Effector memory CD4-positive, alpha-beta T cell (primary cell): ENCODE results near the gene ZNF804A.

Experiments
- DNase-seq, 3 donors: peaks; one replicate each; pipeline ENCODE4 v3.0.0-alpha.2; 2020
- H3K27ac ChIP-seq: 2 replicates; pipeline ENCODE4 v1.7.0; 2013; ENCODE audit warnings: mild to moderate bottlenecking, low read length, moderate library complexity; ENCODE audit not compliant: insufficient read depth, poor library complexity, severe bottlenecking
- H3K27me3 ChIP-seq: replicated peaks from 2 replicates; pipeline ENCODE4 v1.7.0; 2013; ENCODE audit warnings: mild to moderate bottlenecking, low read length; ENCODE audit not compliant: insufficient read depth, control insufficient read depth, poor library complexity, severe bottlenecking
- H3K36me3 ChIP-seq: 2 replicates; pipeline ENCODE4 v1.7.0; 2013; ENCODE audit warnings: mild to moderate bottlenecking, low read length, moderate library complexity; ENCODE audit not compliant: control insufficient read depth, insufficient read depth
- H3K4me1 ChIP-seq: 2 replicates; pipeline ENCODE4 v1.7.0; 2013; ENCODE audit warnings: low read length, mild to moderate bottlenecking; ENCODE audit not compliant: control insufficient read depth, insufficient read depth, poor library complexity, severe bottlenecking
- H3K4me3 ChIP-seq: 2 replicates; pipeline ENCODE4 v1.7.0; 2013; ENCODE audit warnings: low read length, low read depth, mild to moderate bottlenecking; ENCODE audit not compliant: insufficient read depth, poor library complexity, severe bottlenecking
- H3K9me3 ChIP-seq: 2 replicates; pipeline ENCODE4 v1.7.0; 2013; ENCODE audit warnings: mild to moderate bottlenecking, low read length, moderate library complexity; ENCODE audit not compliant: control insufficient read depth
- total RNA-seq, 3 donors: gene quantifications; one replicate each; lab custom pipeline; 2026; lab: John Stamatoyannopoulos, UW

Gene ZNF804A
- total RNA-seq = 0 to 0.19 (median 0) reads per million in 3 donors

DNA sequence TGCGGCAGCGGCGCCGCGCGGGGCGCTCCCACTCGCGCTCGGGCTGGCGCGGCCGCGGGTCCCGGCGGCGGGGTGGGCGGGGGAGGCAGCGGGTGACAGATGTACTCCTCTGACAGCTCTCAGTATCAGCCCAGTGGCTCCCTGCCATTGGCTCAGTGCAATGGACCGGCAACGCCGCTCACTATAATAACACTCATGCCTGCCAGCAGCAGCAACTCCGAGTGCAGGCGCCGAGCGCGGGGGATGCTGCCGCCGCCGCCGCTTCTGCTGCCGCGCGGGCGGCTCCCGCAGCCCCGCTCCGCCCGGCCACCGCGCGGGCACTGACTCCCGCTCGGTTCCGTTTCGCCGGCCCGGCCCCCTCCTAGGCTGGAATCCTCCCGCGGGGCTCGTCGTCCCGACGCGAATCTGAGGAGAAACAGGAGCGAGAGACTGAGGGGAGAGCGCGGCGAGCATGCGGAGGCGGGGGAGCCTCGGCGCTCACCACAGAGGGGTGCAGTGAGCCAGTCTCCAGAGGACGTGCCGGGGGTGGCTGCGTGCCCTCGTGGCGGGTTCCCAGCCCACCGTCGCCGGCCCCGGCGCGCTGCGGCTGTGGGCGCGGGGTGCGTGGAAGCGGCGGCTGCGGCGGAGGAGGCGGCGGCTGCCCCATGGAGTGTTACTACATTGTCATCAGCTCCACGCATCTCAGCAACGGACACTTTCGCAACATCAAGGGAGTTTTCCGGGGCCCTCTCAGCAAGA lies at the start of gene ZNF804A:
TSS of gene ZNF804A (plus strand) at position 214 of the 738 bp plus-strand sequence. CDS start at position 645, 431 bp downstream.
- no peak within 1 kb of the TSS for H3K27ac ChIP-seq
- DNase-seq = no peak
- no peak within 1 kb of the TSS for H3K4me3 ChIP-seq
- no peaks in the 10 kb centered on the region for H3K4me1 ChIP-seq
- H3K36me3 ChIP-seq = no peaks in the 10 kb centered on the region
- H3K9me3 ChIP-seq = no peaks in the 10 kb centered on the region
- peaks cover 8% of the 10 kb centered on the region for H3K27me3 ChIP-seq

DNA sequence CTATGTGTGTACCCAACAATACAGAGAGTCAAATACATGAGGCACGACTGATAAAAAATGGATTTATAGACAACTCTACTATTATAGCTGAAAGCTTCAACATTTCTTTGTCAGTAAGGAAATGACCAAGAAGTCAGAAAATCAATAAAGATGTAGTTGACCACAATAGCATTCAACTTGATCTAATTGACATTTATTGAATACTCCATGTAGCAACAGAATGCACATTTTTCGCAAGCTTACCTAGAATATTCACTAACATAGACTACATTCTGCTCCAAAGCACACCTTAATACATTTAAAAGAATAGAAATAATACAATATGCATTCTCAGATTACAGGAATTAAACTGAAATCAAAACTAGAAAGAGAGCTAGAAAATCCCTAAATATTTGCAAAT lies 49.2 kb upstream of the ZNF804A start:
- no peaks in the 10 kb centered on the region for H3K4me1 ChIP-seq
- H3K4me3 ChIP-seq = no peak overlapping the region
- no peaks in the 10 kb centered on the region for H3K36me3 ChIP-seq
- no peak overlapping the region for H3K27ac ChIP-seq
- DNase-seq = no peak
- H3K27me3 ChIP-seq = no peaks in the 10 kb centered on the region
- no peaks in the 10 kb centered on the region for H3K9me3 ChIP-seq

DNA sequence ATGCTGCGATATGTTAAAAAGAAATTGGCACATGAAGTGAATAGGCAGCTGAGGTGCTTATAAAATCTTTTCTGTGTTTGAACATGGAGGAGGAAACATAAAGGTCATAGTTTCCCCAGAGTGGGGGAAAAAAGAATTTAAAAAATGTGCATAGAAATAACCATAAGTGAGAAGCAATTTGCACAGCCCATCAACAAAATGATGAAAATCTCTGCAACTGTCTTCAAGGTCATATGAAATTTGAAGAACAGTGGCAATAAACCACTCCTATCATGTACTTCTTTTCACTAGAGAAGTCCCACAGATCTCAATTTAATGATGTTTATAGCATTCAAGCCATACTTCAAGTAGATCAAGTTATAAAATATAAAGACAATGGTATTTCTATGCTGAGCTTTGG lies 46.7 kb upstream of the ZNF804A start:
- Histone ChIP-seq H3K9me3 (no peaks in the 10 kb centered on the region), H3K4me3 (no peak overlapping the region), H3K27me3 (no peaks in the 10 kb centered on the region), H3K27ac (no peak overlapping the region), H3K36me3 (no peaks in the 10 kb centered on the region), H3K4me1 (no peaks in the 10 kb centered on the region)
- DNase-seq = no peak

DNA sequence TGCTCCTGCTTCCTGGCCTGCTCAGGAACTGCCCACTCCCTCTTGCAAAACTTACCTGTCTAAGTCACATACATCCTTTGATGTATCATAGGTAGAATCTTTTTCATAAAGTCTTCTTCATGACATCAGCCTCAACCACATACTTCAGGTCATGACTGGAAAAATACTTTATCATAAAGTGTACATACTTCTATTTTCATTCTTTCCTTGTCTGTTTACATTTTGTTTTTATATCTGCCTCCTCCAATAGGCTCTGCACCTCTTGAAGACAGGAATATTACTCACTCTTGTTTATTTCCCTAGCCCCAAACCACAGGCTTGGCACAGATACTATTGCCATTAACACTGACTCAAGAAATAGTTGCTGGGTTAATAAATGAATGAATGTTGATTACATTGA lies 43.6 kb upstream of the ZNF804A start:
- no peaks in the 10 kb centered on the region for H3K36me3 ChIP-seq
- no peak overlapping the region for H3K27ac ChIP-seq
- H3K9me3 ChIP-seq = no peaks in the 10 kb centered on the region
- no peak for DNase-seq
- no peaks in the 10 kb centered on the region for H3K4me1 ChIP-seq
- H3K4me3 ChIP-seq = no peak overlapping the region
- no peaks in the 10 kb centered on the region for H3K27me3 ChIP-seq

DNA sequence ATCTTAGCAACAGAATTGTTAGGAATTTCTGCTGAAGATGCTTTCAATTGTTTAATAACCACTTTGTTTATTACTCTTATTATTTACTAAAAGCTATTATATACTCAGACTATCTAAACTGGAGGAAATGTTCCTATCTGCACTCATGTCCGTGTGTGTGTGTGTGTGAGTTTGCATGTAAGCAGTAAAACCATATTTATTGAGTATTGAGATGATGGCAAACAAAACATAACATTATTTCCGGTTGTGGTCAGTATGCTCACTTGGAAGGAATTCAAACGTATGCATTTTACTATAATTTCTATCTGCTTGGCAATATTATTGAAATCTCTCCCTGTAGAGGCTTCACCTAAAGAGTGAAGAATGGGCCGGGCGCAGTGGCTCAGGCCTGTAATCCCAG lies 43.0 kb upstream of the ZNF804A start:
- DNase-seq = no peak

DNA sequence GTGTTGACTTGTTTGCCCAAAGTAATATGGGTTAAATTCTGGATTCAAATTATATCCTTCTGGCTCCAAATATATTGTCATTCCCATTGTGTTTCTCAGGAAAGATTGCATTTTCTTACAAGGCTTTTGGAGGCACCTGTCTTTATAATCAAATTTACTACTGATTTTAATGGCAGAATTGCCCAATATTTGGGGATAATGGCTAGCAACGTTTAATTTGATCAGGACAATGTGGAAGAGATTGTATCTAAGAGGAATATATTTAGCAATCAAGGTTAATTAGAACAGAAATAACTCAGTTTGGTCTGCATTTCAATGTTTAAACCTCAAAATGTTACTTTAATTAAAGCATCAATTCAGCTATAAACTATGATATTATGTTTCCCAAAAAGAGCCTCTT lies 41.7 kb upstream of the ZNF804A start:
- H3K4me3 ChIP-seq = no peak overlapping the region
- H3K27me3 ChIP-seq = no peaks in the 10 kb centered on the region
- no peak for DNase-seq

More for the DNA sequence above, 43.0 kb upstream of the ZNF804A start:
- Histone ChIP-seq H3K9me3 (no peaks in the 10 kb centered on the region), H3K27ac (no peak overlapping the region), H3K36me3 (no peaks in the 10 kb centered on the region), H3K4me1 (no peaks in the 10 kb centered on the region), H3K4me3 (no peak overlapping the region), H3K27me3 (no peaks in the 10 kb centered on the region)

DNA sequence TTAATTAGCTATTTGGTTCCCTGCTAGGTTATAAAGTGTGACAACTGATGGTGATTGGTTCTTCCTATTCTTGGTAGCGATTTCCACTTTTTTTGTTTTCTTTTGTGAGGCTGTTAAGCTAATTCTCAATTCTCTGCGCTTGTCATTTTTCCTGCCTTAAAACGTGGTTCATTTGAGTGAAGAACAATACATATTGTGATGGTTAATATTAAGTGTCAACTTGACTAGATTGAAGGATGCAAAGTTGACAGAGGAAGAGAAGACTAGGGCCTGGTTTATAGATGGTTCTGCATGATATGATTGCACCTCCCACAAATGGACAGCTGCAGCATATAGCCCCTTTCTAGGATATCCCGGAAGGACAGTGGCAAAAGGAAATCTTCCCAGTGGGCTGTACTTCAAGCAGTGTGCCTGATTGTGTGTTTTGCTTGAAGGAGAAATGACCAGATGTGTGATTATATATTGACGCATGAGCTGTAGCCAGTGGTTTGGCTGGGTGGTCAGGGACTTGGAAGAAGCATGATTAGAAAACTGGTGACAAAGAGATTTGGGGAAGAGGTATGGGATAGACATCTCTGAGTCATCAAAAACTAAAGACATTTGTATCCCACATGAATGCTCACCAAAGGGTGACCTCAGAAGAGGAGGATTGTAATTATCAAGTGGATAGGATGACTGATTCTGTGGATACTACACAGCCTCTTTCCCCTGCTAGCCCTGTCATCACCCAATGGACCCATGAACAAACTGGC lies 39.4 kb upstream of the ZNF804A start:
- Histone ChIP-seq H3K27ac (no peak overlapping the region), H3K36me3 (no peaks in the 10 kb centered on the region), H3K27me3 (no peaks in the 10 kb centered on the region), H3K9me3 (no peaks in the 10 kb centered on the region), H3K4me1 (no peaks in the 10 kb centered on the region), H3K4me3 (no peak overlapping the region)
- DNase-seq = no peak

More for the DNA sequence above, 41.7 kb upstream of the ZNF804A start:
- no peak overlapping the region for H3K27ac ChIP-seq
- no peaks in the 10 kb centered on the region for H3K4me1 ChIP-seq
- H3K9me3 ChIP-seq = no peaks in the 10 kb centered on the region
- no peaks in the 10 kb centered on the region for H3K36me3 ChIP-seq

DNA sequence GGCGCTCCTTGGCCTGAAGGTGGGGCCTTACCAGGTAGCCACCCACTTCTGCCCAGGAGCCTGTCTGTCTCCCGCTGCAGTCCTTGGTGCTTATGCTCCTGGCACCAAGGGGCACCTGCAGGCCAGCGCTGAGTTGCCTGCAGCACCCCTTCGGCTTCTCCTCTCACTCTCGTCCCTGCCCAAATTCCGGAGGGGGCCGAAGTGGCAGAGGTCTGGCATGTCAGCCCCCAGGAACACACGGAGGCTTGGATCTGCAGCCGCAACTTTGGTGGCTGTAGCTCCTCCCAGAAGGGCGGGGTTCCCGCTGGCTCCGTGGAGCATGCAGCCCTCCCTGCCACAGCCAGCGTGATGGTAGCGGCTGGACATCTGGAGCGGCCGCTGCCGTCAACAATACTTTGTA lies 37.7 kb upstream of the ZNF804A start:
- no peak for DNase-seq
- H3K27ac ChIP-seq = no peak overlapping the region
- no peaks in the 10 kb centered on the region for H3K36me3 ChIP-seq
- H3K4me1 ChIP-seq = no peaks in the 10 kb centered on the region
- H3K27me3 ChIP-seq = no peaks in the 10 kb centered on the region
- H3K4me3 ChIP-seq = no peak overlapping the region
- H3K9me3 ChIP-seq = no peaks in the 10 kb centered on the region

DNA sequence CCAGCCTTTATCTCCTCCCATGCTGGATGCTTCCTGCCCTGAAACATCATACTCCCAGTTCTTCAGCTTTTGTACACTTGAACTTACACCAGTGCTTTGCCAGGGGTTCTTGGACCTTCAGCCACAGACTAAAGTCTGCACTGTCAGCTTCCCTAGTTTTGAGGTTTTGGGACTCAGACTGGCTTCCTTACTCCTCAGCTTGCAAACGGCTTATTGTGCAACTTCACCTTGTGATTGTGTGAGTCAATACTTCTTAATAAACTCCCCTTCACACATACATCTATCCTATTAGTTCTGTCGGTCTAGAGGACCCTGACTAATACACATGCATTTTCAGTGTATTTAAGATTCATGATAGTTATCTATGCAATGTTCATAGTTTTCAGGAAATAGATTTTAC lies 35.8 kb upstream of the ZNF804A start:
- DNase-seq = no peak
- H3K36me3 ChIP-seq = no peaks in the 10 kb centered on the region
- H3K4me3 ChIP-seq = no peak overlapping the region
- H3K4me1 ChIP-seq = no peaks in the 10 kb centered on the region
- H3K9me3 ChIP-seq = no peaks in the 10 kb centered on the region
- no peaks in the 10 kb centered on the region for H3K27me3 ChIP-seq
- H3K27ac ChIP-seq = no peak overlapping the region

DNA sequence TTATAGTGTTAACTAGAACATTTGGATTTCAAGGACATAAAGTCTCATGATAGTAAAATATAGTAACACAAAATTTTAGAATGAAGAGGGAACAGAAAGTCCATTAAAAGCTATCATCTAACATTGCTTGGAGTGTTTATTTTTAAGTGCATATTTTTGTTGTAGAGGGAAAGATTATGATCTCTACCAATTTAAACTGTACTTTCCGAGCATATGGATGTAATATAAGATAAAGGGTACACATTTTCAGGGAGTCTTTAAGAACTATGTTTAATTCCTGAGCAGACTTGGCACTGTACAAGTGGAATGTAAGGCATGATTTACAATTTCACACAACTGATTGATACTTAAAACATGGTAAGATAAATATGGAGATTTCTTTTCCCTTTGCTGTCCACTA lies 34.2 kb upstream of the ZNF804A start:
- Histone ChIP-seq H3K27ac (no peak overlapping the region), H3K9me3 (no peaks in the 10 kb centered on the region), H3K36me3 (no peaks in the 10 kb centered on the region), H3K27me3 (no peaks in the 10 kb centered on the region), H3K4me1 (no peaks in the 10 kb centered on the region), H3K4me3 (no peak overlapping the region)
- no peak for DNase-seq
